Measurements from ENCODE around the gene PCGF1.
A peak's percentile ranks its signal among the peaks of the same experiment; 100 is the strongest.

Gene PCGF1

GRCh38 chr2:74507145-74507925, at the start of gene PCGF1:
Gene PCGF1, minus strand, starts transcription at chr2:74507695. Its CDS starts 27 bp downstream, at chr2:74507668.
- DNase-seq (ENCODE audit: low read depth in 2 of 2), result peak; percentile 96 to 99

- DNase-seq (ENCODE audit: low read depth in 2 of 2), result no peak
Measured at GRCh38 chr2:74556831-74557370, 49.4 kb upstream of the PCGF1 start.

GRCh38 chr2:74556159-74556558, 48.7 kb upstream of the PCGF1 start:
- DNase-seq (ENCODE audit: low read depth in 2 of 2), result no peak

DNA sequence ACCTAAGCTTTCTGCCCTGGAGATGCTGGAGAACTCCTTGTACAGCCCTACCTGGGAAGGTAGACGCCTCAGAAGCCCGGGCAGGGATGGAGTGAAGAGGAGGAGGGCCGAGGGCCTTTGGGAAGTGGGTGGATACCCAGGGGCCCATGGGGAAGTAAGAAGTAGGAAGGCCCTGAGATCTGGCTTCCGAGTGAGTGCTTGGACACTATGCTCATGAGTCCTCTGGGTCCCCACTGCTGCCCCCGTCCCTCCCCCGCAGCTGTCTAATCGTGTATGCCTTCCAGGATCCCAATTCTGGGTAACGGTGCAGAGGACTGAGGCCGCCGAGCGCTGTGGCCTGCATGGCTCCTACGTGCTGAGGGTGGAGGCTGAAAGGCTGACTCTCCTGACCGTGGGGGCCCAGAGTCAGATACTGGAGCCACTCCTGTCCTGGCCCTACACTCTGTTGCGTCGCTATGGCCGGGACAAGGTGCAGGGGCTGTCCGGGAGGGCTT, 48.2 kb upstream of the PCGF1 start:
- no peak for DNase-seq (ENCODE audit: low read depth in 2 of 2)

DNA sequence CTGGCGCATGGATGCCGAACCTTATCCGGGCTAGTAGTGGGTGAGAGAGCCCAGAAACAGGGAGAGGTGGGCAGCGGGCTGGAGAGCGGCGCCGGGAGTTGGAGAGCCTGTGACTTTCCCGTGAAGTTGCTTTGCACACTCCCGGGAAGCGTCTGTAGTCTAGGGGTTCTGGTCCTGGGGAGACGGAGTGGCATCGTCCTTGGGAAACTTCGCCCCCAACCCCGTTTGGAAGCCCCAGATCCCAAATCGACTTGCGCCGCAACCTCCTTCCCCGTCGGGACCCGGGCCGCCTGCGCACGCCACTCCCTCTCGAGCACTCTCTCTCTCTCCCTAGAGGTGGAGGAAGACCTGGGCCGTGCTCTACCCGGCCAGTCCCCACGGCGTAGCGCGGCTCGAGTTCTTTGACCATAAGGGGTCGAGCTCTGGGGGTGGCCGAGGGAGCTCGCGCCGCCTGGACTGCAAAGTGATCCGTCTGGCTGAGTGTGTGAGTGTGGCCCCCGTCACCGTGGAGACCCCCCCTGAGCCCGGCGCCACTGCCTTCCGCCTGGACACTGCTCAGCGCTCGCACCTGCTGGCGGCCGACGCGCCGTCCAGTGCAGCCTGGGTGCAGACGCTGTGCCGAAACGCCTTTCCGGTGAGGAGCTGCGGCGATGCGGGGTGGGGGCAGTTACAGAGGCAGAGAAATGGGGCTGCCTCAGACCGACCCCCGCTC, 47.5 kb upstream of the PCGF1 start:
- DNase-seq (ENCODE audit: low read depth in 2 of 2), result no peak

- DNase-seq (ENCODE audit: low read depth in 2 of 2), result peak; percentile 70 to 80
Measured at GRCh38 chr2:74553892-74554819, 46.7 kb upstream of the PCGF1 start, which contains the start of the genes DOK1 and LOXL3. Gene DOK1, plus strand, starts transcription at chr2:74554720. Its CDS starts 35 bp downstream, at chr2:74554755. Gene LOXL3, minus strand, starts transcription at chr2:74553942. Its CDS starts 1,308 bp downstream, at chr2:74552634.

- DNase-seq (ENCODE audit: low read depth in 2 of 2), result no peak
Measured at GRCh38 chr2:74552914-74553811, 45.7 kb upstream of the PCGF1 start.

- DNase-seq (ENCODE audit: low read depth in 2 of 2), result no peak
Measured at GRCh38 chr2:74551942-74552913, 44.7 kb upstream of the PCGF1 start.

DNA sequence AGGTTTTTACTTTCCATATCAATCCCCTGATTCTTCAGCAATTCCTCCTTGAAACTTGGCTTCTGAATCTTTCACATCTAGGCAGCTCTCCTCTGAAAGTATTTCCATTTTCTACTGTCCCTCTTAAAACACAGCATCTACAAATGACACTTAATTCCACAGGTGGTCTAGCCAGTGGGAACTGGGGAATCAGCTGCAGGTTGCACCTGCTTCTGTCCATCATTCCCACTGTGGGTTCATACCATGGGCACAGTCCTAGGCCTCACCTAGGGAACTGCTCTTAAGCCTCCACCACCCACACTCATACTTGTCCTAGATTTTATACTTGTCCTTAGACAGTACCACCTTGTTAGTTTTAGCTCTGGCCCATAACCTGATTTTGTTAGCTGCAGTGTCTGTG, 44.0 kb upstream of the PCGF1 start:
- DNase-seq (ENCODE audit: low read depth in 2 of 2), result no peak

DNA sequence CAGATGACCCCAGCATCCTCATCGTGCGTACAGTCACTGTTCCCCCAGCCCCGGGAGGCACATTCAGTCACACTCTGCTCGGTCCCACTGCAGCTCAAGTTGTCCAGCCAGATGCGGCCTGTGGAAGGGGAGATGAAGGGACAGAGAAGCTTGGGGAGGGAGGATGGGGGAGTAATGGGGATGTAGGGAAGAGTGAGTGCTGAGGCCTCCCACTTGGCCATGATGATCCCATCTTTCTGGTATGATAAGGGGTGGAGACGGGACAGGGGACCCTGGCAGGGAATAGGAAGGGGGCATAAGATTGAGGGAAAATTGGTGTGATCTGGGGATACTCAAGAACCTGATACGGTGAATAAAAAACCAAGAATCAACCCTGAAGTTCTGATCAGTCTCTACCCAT, 42.7 kb upstream of the PCGF1 start:
- DNase-seq (ENCODE audit: low read depth in 2 of 2), result no peak

DNA sequence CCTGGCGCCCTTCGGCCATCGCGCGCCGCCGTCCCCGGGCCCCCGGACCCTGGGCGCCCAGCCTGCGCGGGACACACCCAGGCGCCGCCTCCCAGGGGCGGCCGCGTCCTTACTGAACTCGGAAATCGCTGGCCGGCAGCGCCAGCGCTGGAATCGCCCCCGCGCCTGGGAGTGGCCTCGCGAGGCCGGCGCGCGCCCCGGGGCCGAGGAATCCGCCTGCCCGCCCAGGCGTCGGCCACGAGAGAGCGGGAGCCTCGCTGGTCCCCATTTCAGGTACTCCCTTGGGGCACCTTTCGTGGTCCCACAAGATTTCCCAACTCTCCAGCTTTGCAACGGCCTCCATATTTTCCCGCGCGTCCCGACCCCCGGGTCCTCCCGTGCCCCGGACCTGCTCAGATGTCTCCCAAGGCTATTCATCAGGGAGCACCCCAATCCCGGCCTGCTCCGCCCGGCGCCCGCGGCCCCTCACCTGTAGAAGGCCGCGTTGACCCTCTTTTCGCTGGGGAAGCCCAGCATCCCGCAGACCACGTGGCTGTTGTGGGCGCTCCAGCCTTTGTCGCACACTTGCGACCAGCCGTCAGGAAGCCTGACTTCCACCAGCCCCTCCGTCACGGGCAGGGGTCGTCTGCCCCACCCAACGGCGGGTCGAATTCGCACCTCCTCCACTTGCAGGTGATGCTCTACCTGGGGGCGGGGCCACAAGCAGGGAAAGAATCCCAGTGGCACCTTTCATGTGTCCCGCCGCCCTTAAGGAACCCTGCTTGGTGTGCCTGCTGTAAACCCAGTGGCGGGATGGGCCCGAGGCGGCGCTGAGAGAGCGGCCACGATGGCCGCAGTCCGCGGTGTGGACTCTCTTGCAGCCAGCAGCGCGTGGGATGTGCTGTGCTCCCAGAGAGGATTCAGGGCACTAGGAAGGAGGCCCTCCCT, 41.7 kb upstream of the PCGF1 start:
- no peak for DNase-seq (ENCODE audit: low read depth in 2 of 2)

DNA sequence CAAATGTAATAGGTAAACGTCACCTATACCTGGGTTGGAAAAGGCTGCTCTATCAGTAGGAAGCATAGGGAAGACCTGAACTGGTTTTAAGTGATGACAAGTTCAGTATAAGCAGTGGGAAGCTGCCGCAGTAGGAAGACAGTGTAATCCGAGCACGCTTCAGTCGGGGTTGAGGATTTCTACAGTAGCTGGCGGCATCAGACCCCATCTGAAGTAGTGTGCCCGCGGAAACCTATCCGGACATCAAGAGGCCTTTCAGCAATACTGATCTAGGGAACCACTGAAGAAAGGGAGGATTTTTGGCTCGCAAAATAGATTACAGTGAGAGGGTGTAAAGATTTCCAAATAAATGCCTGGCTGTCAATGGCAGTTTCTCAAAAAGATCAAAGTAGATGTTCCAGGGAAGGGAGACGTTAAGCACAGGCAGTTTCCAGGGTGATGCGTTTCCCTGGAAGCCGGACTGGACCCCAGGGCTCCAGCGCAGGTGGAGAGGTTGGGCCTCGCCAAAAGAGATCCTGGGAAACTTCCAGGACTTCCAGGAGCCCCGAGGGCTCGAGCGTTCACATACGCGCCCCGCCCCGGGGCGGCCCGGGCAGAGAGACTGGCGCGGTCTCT, 40.9 kb upstream of the PCGF1 start:
- no peak for DNase-seq (ENCODE audit: low read depth in 2 of 2)

DNA sequence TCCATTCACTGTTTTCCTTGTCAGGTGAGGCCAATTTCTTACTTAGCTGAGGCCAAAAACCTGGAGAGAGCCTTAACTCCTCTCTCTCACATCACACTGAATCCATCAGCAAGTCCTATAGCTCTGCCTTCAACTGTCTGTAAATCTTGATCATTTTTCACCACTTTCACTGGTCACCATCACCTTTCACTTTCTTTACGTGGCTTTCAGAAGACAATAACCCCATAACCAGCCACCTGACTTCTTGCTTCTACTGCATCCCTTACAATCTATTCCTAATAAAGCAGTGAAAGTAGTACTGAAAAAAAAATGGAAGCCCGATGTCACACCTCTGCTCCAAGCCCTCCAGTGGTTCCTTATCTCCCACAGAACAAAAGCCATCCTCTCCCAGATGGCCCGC, 38.5 kb upstream of the PCGF1 start:
- DNase-seq (ENCODE audit: low read depth in 2 of 2), result no peak

GRCh38 chr2:74544634-74545033, 37.1 kb upstream of the PCGF1 start:
- no peak for DNase-seq (ENCODE audit: low read depth in 2 of 2)

- no peak for DNase-seq (ENCODE audit: low read depth in 2 of 2)
Measured at GRCh38 chr2:74542978-74543377, 35.5 kb upstream of the PCGF1 start.

DNA sequence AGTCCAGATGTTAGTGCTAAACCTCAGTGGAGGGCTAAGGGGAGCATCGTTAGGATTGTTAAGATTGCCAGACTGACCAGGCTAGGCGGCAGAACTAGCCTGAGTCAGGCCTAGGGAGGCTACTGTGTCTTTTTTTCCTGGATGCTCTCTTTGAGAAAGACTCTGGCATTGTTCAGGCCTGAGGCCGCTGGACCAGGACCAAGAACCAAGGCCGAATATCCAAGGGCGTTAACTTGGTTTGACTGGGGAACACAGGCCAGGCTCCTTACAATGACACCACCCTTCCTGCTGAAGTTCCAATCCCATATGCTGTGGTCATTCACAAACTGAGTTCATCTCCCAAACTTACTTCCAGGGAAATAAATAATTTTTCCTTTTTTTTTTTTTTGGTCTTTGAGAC, 32.8 kb upstream of the PCGF1 start:
- DNase-seq (ENCODE audit: low read depth in 2 of 2), result no peak

GRCh38 chr2:74538881-74539339, 31.4 kb upstream of the PCGF1 start:
- DNase-seq (ENCODE audit: low read depth in 2 of 2), result no peak

- no peak for DNase-seq (ENCODE audit: low read depth in 2 of 2)
Measured at GRCh38 chr2:74537140-74537539, 29.6 kb upstream of the PCGF1 start.

Measured in stimulated activated CD4-positive, alpha-beta T cell treated with anti-CD3 and anti-CD28 coated beads, Interleukin-12 subunit alpha, Interleukin-12 subunit beta, amount 100 ng/mL, for 24 hours (primary cell).